Esophagus muscularis mucosa (tissue), 3 donors: ENCODE results near the gene LYPLA2.

Experiments used
- CTCF ChIP-seq, 3 experiments: fragments of 200-600 bp in 2 of 3; fragments of 450-650 bp in 1 of 3; sonication (generic) in 2 of 3; IDR thresholded peaks; one replicate each; pipeline ENCODE4 v1.5.1; 2017 to 2019; ENCODE audit warnings: antibody characterized with exemption in 3 of 3, mild to moderate bottlenecking in 2 of 3, moderate library complexity in 1 of 3
- POLR2A ChIP-seq: fragments of 450-650 bp; IDR thresholded peaks from one replicate; pipeline ENCODE4 v1.6.1; 2017; ENCODE audit warnings: antibody characterized with exemption, moderate library complexity, mild to moderate bottlenecking, low read depth
- POLR2AphosphoS5 ChIP-seq, 2 donors: sonication (generic); formaldehyde crosslinking; IDR thresholded peaks; one replicate each; pipeline ENCODE4 v1.6.1; 2017; ENCODE audit warnings: antibody characterized with exemption in 2 of 2

- TF ChIP-seq POLR2AphosphoS5 (IDR thresholded peaks at IDR 0.05) (no peak), CTCF (IDR thresholded peaks at IDR 0.05) (no peak), POLR2A (no peak)
Observed at GRCh38 chr1:23823767-23824166, 32.8 kb downstream of the LYPLA2 start.
